GM23338 (cell line): ENCODE data around the gene LTA4H. TPM values are rescaled to one million over a fixed set of nuclear protein-coding genes. Genes with fewer than 3 reads are reported as not detected.

Experiments
- ATAC-seq: fragments of 200-7000 bp; cut with Tn5 transposase; 3 replicates; pipeline ENCODE4 v1.9.1; 2020
- DNase-seq: peaks from one replicate; pipeline ENCODE4 v3.0.0-alpha.2; 2015; ENCODE audit warnings: low spot score
- H2AFZ ChIP-seq: fragments of 200-600 bp; sonication (generic); 2 replicates; pipeline ENCODE4 v1.8.0; 2016; ENCODE audit warnings: antibody characterized with exemption, mild to moderate bottlenecking, moderate library complexity
- H3F3A ChIP-seq: fragments of 200-600 bp; sonication (generic); replicated peaks from 2 replicates; pipeline ENCODE4 v1.8.0; 2017; ENCODE audit warnings: antibody characterized with exemption, mixed run types, low read depth
- H3K27ac ChIP-seq: fragments of 200-600 bp; sonication (generic); 2 replicates; pipeline ENCODE4 v1.6.1; 2016; ENCODE audit warnings: low read depth
- H3K27me3 ChIP-seq: fragments of 200-600 bp; sonication (generic); 2 replicates; pipeline ENCODE4 v1.8.0; 2016; ENCODE audit warnings: mild to moderate bottlenecking, mixed run types, moderate library complexity; ENCODE audit not compliant: insufficient read depth
- H3K36me3 ChIP-seq: fragments of 200-600 bp; sonication (generic); 2 replicates; pipeline ENCODE4 v1.8.0; 2016; ENCODE audit warnings: mild to moderate bottlenecking; ENCODE audit not compliant: insufficient read depth
- H3K4me1 ChIP-seq: fragments of 200-600 bp; sonication (generic); 2 replicates; pipeline ENCODE4 v1.8.0; 2016; ENCODE audit warnings: mild to moderate bottlenecking, moderate library complexity; ENCODE audit not compliant: insufficient read depth
- H3K4me2 ChIP-seq: fragments of 200-600 bp; sonication (generic); 2 replicates; pipeline ENCODE4 v1.7.1; 2017; ENCODE audit warnings: mixed run types
- H3K4me3 ChIP-seq: fragments of 200-600 bp; sonication (generic); 2 replicates; pipeline ENCODE4 v1.6.1; 2016; ENCODE audit warnings: mixed run types
- H3K79me2 ChIP-seq: fragments of 200-600 bp; sonication (generic); replicated peaks from 2 replicates; pipeline ENCODE4 v1.8.0; 2017; ENCODE audit warnings: mild to moderate bottlenecking; ENCODE audit not compliant: insufficient read depth
- H3K9me2 ChIP-seq: fragments of 200-600 bp; sonication (generic); 2 replicates; pipeline ENCODE4 v1.8.0; 2017; ENCODE audit not compliant: insufficient read depth
- H4K20me1 ChIP-seq: fragments of 200-600 bp; sonication (generic); replicated peaks from 2 replicates; pipeline ENCODE4 v1.8.0; 2017; ENCODE audit warnings: mild to moderate bottlenecking; ENCODE audit not compliant: insufficient read depth
- H3K27ac Mint-ChIP-seq: 2 replicates; pipeline ENCODE4 v1.8.0; 2020; ENCODE audit warnings: inconsistent platforms, mild to moderate bottlenecking, moderate library complexity, mixed read lengths
- H3K27me3 Mint-ChIP-seq: 3 replicates; pipeline ENCODE4 v1.8.0; 2022; ENCODE audit warnings: low read depth, mild to moderate bottlenecking, moderate library complexity, mixed read lengths, inconsistent platforms; ENCODE audit not compliant: insufficient read depth, poor library complexity
- H3K36me3 Mint-ChIP-seq: 3 replicates; pipeline ENCODE4 v1.8.0; 2021; ENCODE audit warnings: low read depth, mild to moderate bottlenecking, inconsistent platforms, moderate library complexity, mixed read lengths
- H3K4me1 Mint-ChIP-seq: 3 replicates; pipeline ENCODE4 v1.8.0; 2020; ENCODE audit warnings: mild to moderate bottlenecking, inconsistent platforms, mixed read lengths
- H3K4me3 Mint-ChIP-seq: 3 replicates; pipeline ENCODE4 v1.8.0; 2021; ENCODE audit warnings: moderate library complexity, mild to moderate bottlenecking, inconsistent platforms, mixed read lengths
- H3K9me3 Mint-ChIP-seq: 3 replicates; pipeline ENCODE4 v1.8.0; 2020; ENCODE audit warnings: moderate library complexity, mild to moderate bottlenecking, inconsistent platforms, mixed read lengths
- CREB1 ChIP-seq: fragments of 250-450 bp; sonication (Bioruptor Pico); IDR thresholded peaks from 2 replicates; pipeline ENCODE4 v1.5.0; 2020; ENCODE audit warnings: low read depth, mild to moderate bottlenecking, moderate library complexity
- CTCF ChIP-seq, 2 experiments: fragments of 200-600 bp in 1 of 2; sonication (generic) in 1 of 2; conservative IDR thresholded peaks; 2 replicates each; pipeline versions ENCODE4 v1.5.1 to v1.6.1; 2016 to 2017; ENCODE audit warnings: antibody characterized with exemption in 2 of 2, low read depth in 2 of 2, mild to moderate bottlenecking in 2 of 2, moderate library complexity in 1 of 2
- ETS1 ChIP-seq: IDR thresholded peaks from 2 replicates; pipeline ENCODE4 v1.6.1; 2016; ENCODE audit warnings: antibody characterized with exemption
- EZH2 ChIP-seq: fragments of 200-600 bp; sonication (generic); IDR thresholded peaks from one replicate; pipeline ENCODE4 v1.8.0; 2017; ENCODE audit warnings: antibody characterized with exemption, mild to moderate bottlenecking, low read depth; ENCODE audit not compliant: unreplicated experiment
- EZH2phosphoT487 ChIP-seq: fragments of 200-600 bp; sonication (generic); IDR thresholded peaks from one replicate; pipeline ENCODE4 v1.8.1; 2018; ENCODE audit warnings: antibody characterized with exemption; ENCODE audit not compliant: unreplicated experiment
- JUNB ChIP-seq: IDR thresholded peaks from one replicate; pipeline ENCODE4 v1.6.1; 2016; ENCODE audit warnings: antibody characterized with exemption; ENCODE audit not compliant: unreplicated experiment
- NANOG ChIP-seq: IDR thresholded peaks from 2 replicates; pipeline ENCODE4 v1.6.1; 2016; ENCODE audit warnings: antibody characterized with exemption, borderline replicate concordance
- POLR2AphosphoS5 ChIP-seq: IDR thresholded peaks from 2 replicates; pipeline ENCODE4 v1.6.1; 2016; ENCODE audit warnings: antibody characterized with exemption, low read depth
- REST ChIP-seq: IDR thresholded peaks from one replicate; pipeline ENCODE4 v1.6.1; 2018; ENCODE audit warnings: antibody characterized with exemption; ENCODE audit not compliant: unreplicated experiment
- STAT1 ChIP-seq: IDR thresholded peaks from one replicate; pipeline ENCODE4 v1.6.1; 2016; ENCODE audit warnings: antibody characterized with exemption; ENCODE audit not compliant: unreplicated experiment
- ZNF114 ChIP-seq: fragments of 250-450 bp; sonication (Bioruptor Pico); IDR thresholded peaks from 2 replicates; pipeline ENCODE4 v1.5.0; 2020; ENCODE audit warnings: mild to moderate bottlenecking, moderate library complexity
- ZNF331 ChIP-seq: fragments of 250-450 bp; sonication (Bioruptor Pico); IDR thresholded peaks from 2 replicates; pipeline ENCODE4 v1.5.0; 2020; ENCODE audit warnings: low read depth, mild to moderate bottlenecking, moderate library complexity
- polyA plus RNA-seq: library from polyadenylated mRNA; unstranded; fragments of >200 nt; fragmentation: Nextera tagmentation; extraction: Ambion mirVana; gene quantifications from 2 replicates; pipeline ENCODE4 v1.2.1, GENCODE V29; 2016
- total RNA-seq: library from RNA; depleted of rRNA; stranded (reverse); fragments of >200 nt; shearing (Covaris generic); gene quantifications from 2 replicates; pipeline ENCODE4 v1.2.3, GENCODE V29; 2014

The LTA4H gene
- total and polyA plus RNA-seq, 2 experiments from 2014 or later, result 84.4 to 189 TPM

GRCh38 chr12:95978351-95978750 lies 57.0 kb downstream of the LTA4H start (continued):
- no peak for TF ChIP-seq REST
- no peak for TF ChIP-seq ZNF331 (CRISPR knock-in tag)
- TF ChIP-seq JUNB, result no peak
- TF ChIP-seq EZH2phosphoT487, result no peak
- TF ChIP-seq CREB1 (CRISPR knock-in tag), result no peak

GRCh38 chr12:95977764-95978305 lies 57.6 kb downstream of the LTA4H start:
- H3K4me2 ChIP-seq, result no peak overlapping the region
- H3K9me3 Mint-ChIP-seq, result no peaks in the 10 kb centered on the region
- H3K27me3 Mint-ChIP-seq, result no peaks in the 10 kb centered on the region
- H3K4me3 ChIP-seq, result no peak overlapping the region
- no peak overlapping the region for H3K4me3 Mint-ChIP-seq
- no peaks in the 10 kb centered on the region for H3F3A ChIP-seq
- H3K27ac Mint-ChIP-seq, result no peak overlapping the region
- DNase-seq (no peak), ATAC-seq (no peak)
- H2AFZ ChIP-seq, result no peak overlapping the region
- TF ChIP-seq ZNF331 (CRISPR knock-in tag) (no peak), POLR2AphosphoS5 (no peak), JUNB (no peak), ZNF114 (CRISPR knock-in tag) (no peak)
- no peaks in the 10 kb centered on the region for H3K79me2 ChIP-seq
- H3K27ac ChIP-seq, result no peak overlapping the region
- H3K36me3 ChIP-seq, result no peaks in the 10 kb centered on the region
- no peaks in the 10 kb centered on the region for H4K20me1 ChIP-seq
- H3K27me3 ChIP-seq, result no peaks in the 10 kb centered on the region
- peaks cover 10% of the 10 kb centered on the region; the same call in 1 of the 3 replicates for H3K4me1 Mint-ChIP-seq
- H3K9me2 ChIP-seq, result no peaks in the 10 kb centered on the region
- H3K4me1 ChIP-seq, result no peaks in the 10 kb centered on the region
- H3K36me3 Mint-ChIP-seq, result no peaks in the 10 kb centered on the region

- Mint-ChIP-seq H3K4me3 (no peak overlapping the region), H3K27ac (no peak overlapping the region), H3K9me3 (no peaks in the 10 kb centered on the region), H3K4me1 (peaks cover 12% of the 10 kb centered on the region; the same call in 1 of the 3 replicates), H3K27me3 (no peaks in the 10 kb centered on the region), H3K36me3 (no peaks in the 10 kb centered on the region)
- H3F3A ChIP-seq, result no peaks in the 10 kb centered on the region
- H3K9me2 ChIP-seq, result no peaks in the 10 kb centered on the region
- H3K4me3 ChIP-seq, result no peak overlapping the region
- H3K4me2 ChIP-seq, result no peak overlapping the region
- no peak overlapping the region for H3K27ac ChIP-seq
- TF ChIP-seq ZNF331 (CRISPR knock-in tag) (no peak), JUNB (no peak), CTCF (conservative IDR thresholded peaks at IDR 0.05; ENCODE audit: low read depth in 2 of 2) (no peak), NANOG (no peak), STAT1 (no peak), ETS1 (no peak), EZH2 (no peak)
- ATAC-seq, result no peak
- no peaks in the 10 kb centered on the region for H3K4me1 ChIP-seq
- H4K20me1 ChIP-seq, result no peaks in the 10 kb centered on the region
- H3K79me2 ChIP-seq, result no peaks in the 10 kb centered on the region
- no peaks in the 10 kb centered on the region for H3K36me3 ChIP-seq
- H3K27me3 ChIP-seq, result no peaks in the 10 kb centered on the region
- no peak for DNase-seq
- peak overlapping the region; percentile 48; the same call in 1 of the 2 replicates for H2AFZ ChIP-seq
Observed at GRCh38 chr12:95976416-95976832, 59.0 kb downstream of the LTA4H start.
